Measurements from ENCODE around the gene POLR2E. TPM values are rescaled to one million over a fixed set of nuclear protein-coding genes. Genes with fewer than 3 reads are reported as not detected.

The POLR2E gene
- total and polyA plus RNA-seq, 2 of the 13 experiments (the other 11 are each of a cell fraction or from before 2014, with no cell fraction given) = 140 to 272 TPM

DNA sequence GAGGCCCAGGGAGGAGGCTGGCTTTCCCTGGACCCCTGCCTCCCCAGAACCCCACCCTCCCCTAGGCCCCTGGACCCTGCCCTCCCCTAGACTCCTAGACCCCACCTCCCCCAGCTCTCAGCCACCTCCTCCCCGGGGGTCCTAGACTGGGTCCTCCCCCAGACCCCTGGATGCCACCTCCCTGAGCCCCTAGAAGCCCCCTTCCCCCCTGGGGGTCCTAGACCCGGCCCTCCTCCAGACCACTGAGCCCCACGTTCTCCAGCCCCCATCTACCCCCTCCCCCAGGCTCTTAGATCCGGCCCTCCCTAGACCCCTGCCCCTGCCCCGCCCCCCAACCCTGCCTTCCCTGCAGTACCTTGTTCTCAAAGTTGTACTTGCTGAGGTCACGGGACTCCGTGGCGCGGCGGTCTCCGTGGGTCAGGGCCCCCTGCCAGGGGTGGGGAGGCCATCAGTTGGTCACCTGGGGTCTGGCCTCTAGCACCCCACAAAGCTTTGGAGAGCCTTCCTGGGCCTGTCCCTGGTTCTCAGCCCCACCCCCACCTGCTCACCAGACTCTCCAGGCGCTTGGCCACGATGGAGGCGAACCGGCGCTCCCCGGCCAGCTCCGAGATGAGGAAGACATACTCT, 16.6 kb upstream of the POLR2E start:
- H4K20me1 ChIP-seq (ENCODE audit: insufficient read depth, low read length) = no peaks in the 10 kb centered on the region
- no peak for FAIRE-seq
- H3K4me3 ChIP-seq (replicated peaks in 1 of 3; ENCODE audit: insufficient read depth in 1 of 3, low read depth in 2 of 3, low read length in 3 of 3) = no peak overlapping the region
- H3K27me3 ChIP-seq (ENCODE audit: control insufficient read depth in 1 of 2, insufficient read depth in 2 of 2, low read length in 2 of 2) = no peaks in the 10 kb centered on the region
- no peak overlapping the region for H2AFZ ChIP-seq (ENCODE audit: low read length)
- in situ Hi-C loops (cut with HindIII; ENCODE audit: extremely low pct_ligation_motif_present, low pct_unique_long_range_greater_than_20kb) = loop anchor here (5.0 kb wide), 1 partner anchor 81 kb away; no protein-coding TSS in a partner anchor
- peaks cover 22% of the 10 kb centered on the region for H3K4me1 ChIP-seq (ENCODE audit: insufficient read depth, low read length)
- H3K36me3 ChIP-seq (replicated peaks in 1 of 2; ENCODE audit: control insufficient read depth in 1 of 2, insufficient read depth in 2 of 2, low read length in 2 of 2) = peaks cover 6 to 13% of the 10 kb centered on the region in 2 experiments; a peak in 4 of 5 replicates
- 97% methylated on average over 16 of the region's 18 CpGs for WGBS (ENCODE audit: low lambda C conversion rate)
- H3K4me2 ChIP-seq (ENCODE audit: low read depth, low read length) = no peak overlapping the region
- no TSS peak for BruUV-seq (replicated peaks)
- H3K9ac ChIP-seq (ENCODE audit: insufficient read depth, low read depth, low read length) = no peak overlapping the region
- ATAC-seq = no peak
- ChIA-PET POLR2A (interaction anchor here (1.8 to 3.0 kb wide), 2 partner anchors 8 to 14 kb away, joined by 12 to 28 read pairs; partner anchors contain the start of gene GPX4), CTCF (ENCODE audit: low intra/inter-chr PET ratio, low total read pairs) (no interaction called here)
- no peak overlapping the region for H3K27ac ChIP-seq (ENCODE audit: extremely low read length, insufficient read depth, low read length)
- H3K79me2 ChIP-seq (ENCODE audit: insufficient read depth, low read length) = no peaks in the 10 kb centered on the region
- H3K9me3 ChIP-seq (ENCODE audit: low read length) = no peaks in the 10 kb centered on the region
- no peak for DNase-seq (ENCODE audit: low spot score)
- intact Hi-C loops (cut with micrococcal nuclease; ENCODE audit: unreplicated experiment) = loop anchor here (5.0 kb wide), 1 partner anchor 81 kb away; no protein-coding TSS in a partner anchor
- TF ChIP-seq MTF1 (CRISPR knock-in tag; IDR thresholded peaks at IDR 0.05) (no peak), ZSCAN25 (CRISPR knock-in tag; IDR thresholded peaks at IDR 0.05) (no peak), ZBTB39 (CRISPR knock-in tag; IDR thresholded peaks at IDR 0.05) (no peak), SRY (CRISPR knock-in tag; IDR thresholded peaks at IDR 0.05) (no peak), HDAC2 (CRISPR knock-in tag; IDR thresholded peaks at IDR 0.05) (no peak), SATB2 (CRISPR knock-in tag; IDR thresholded peaks at IDR 0.05) (no peak), THYN1 (CRISPR knock-in tag; IDR thresholded peaks at IDR 0.05; ENCODE audit: borderline replicate concordance, low read depth) (no peak), GATAD2A (CRISPR knock-in tag; IDR thresholded peaks at IDR 0.05) (no peak), GTF3A (CRISPR knock-in tag; conservative IDR thresholded peaks at IDR 0.05) (no peak), ZMAT5 (CRISPR knock-in tag; IDR thresholded peaks at IDR 0.05; ENCODE audit: borderline replicate concordance, low read depth) (no peak), E2F2 (CRISPR knock-in tag; IDR thresholded peaks at IDR 0.05; ENCODE audit: borderline replicate concordance) (no peak), ZNF512 (CRISPR knock-in tag; IDR thresholded peaks at IDR 0.05) (no peak), ZNF44 (CRISPR knock-in tag; IDR thresholded peaks at IDR 0.05) (no peak), SUZ12 (IDR thresholded peaks at IDR 0.05; ENCODE audit: low read depth, low read length) (no peak), GPN1 (CRISPR knock-in tag; IDR thresholded peaks at IDR 0.05; ENCODE audit: borderline replicate concordance) (no peak), CREM (IDR thresholded peaks at IDR 0.05) (no peak), CREM (CRISPR knock-in tag; IDR thresholded peaks at IDR 0.05) (no peak)
- TF ChIP-seq, protein P1, sequence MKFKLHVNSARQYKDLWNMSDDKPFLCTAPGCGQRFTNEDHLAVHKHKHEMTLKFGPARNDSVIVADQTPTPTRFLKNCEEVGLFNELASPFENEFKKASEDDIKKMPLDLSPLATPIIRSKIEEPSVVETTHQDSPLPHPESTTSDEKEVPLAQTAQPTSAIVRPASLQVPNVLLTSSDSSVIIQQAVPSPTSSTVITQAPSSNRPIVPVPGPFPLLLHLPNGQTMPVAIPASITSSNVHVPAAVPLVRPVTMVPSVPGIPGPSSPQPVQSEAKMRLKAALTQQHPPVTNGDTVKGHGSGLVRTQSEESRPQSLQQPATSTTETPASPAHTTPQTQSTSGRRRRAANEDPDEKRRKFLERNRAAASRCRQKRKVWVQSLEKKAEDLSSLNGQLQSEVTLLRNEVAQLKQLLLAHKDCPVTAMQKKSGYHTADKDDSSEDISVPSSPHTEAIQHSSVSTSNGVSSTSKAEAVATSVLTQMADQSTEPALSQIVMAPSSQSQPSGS (CRISPR knock-in tag; IDR thresholded peaks at IDR 0.05) = no peak
